Measurements from ENCODE around the gene TRAPPC4.

The TRAPPC4 gene

DNA sequence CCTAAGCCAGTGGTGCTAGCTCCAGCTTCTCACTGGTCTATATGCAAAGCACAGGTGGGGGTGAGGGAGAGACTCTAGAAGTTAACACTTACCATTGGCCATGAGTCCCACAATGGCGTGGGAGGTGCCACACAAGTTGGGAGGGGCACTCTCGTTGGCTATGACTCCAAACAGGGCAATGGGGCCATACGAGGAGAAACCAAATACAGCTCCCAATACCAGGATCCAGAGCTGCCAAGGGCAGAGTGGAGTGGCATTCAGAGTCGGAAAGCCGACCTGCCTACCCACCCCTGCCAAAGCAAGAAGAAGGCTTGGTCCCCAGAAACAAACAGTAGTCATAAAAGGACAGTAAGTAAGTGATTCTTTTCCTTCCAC is 6.5 kb downstream of the TRAPPC4 start:
- Histone ChIP-seq H3K36me3 (replicated peaks) (peaks cover 22% of the 10 kb centered on the region), H3K27me3 (replicated peaks) (no peaks in the 10 kb centered on the region), H3K4me3 (ENCODE audit: low read depth, low read length) (no peak overlapping the region), H3K27ac (no peak overlapping the region)
- in situ Hi-C loops (cut with HindIII; ENCODE audit: low pct_ligation_motif_present, low sequenced_read_pairs), result no loop called here
- TF ChIP-seq, protein P1, sequence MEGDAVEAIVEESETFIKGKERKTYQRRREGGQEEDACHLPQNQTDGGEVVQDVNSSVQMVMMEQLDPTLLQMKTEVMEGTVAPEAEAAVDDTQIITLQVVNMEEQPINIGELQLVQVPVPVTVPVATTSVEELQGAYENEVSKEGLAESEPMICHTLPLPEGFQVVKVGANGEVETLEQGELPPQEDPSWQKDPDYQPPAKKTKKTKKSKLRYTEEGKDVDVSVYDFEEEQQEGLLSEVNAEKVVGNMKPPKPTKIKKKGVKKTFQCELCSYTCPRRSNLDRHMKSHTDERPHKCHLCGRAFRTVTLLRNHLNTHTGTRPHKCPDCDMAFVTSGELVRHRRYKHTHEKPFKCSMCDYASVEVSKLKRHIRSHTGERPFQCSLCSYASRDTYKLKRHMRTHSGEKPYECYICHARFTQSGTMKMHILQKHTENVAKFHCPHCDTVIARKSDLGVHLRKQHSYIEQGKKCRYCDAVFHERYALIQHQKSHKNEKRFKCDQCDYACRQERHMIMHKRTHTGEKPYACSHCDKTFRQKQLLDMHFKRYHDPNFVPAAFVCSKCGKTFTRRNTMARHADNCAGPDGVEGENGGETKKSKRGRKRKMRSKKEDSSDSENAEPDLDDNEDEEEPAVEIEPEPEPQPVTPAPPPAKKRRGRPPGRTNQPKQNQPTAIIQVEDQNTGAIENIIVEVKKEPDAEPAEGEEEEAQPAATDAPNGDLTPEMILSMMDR (IDR thresholded peaks at IDR 0.05; ENCODE audit: low read depth, low read length, missing control alignments), result no peak
- no peak for DNase-seq

GRCh38 chr11:119025541-119025940 is 7.0 kb downstream of the TRAPPC4 start:
- in situ Hi-C loops (cut with HindIII; ENCODE audit: low pct_ligation_motif_present, low sequenced_read_pairs), result no loop called here
- Histone ChIP-seq H3K36me3 (replicated peaks) (peaks cover 22% of the 10 kb centered on the region), H3K27ac (no peak overlapping the region), H3K4me3 (ENCODE audit: low read depth, low read length) (no peak overlapping the region), H3K27me3 (replicated peaks) (no peaks in the 10 kb centered on the region)
- TF ChIP-seq, protein P1 (IDR thresholded peaks at IDR 0.05; ENCODE audit: low read depth, low read length, missing control alignments), result no peak
- no peak for DNase-seq

- in situ Hi-C loops (cut with HindIII; ENCODE audit: low pct_ligation_motif_present, low sequenced_read_pairs), result no loop called here
- Histone ChIP-seq H3K36me3 (replicated peaks) (peaks cover 21% of the 10 kb centered on the region), H3K27ac (no peak overlapping the region)
Observed at GRCh38 chr11:119025978-119026766, 7.6 kb downstream of the TRAPPC4 start.

GRCh38 chr11:119026970-119027369 is 8.4 kb downstream of the TRAPPC4 start:
- Histone ChIP-seq H3K4me3 (ENCODE audit: low read depth, low read length) (no peak overlapping the region), H3K27me3 (replicated peaks) (no peaks in the 10 kb centered on the region), H3K36me3 (replicated peaks) (peaks cover 18% of the 10 kb centered on the region), H3K27ac (no peak overlapping the region)
- TF ChIP-seq, protein P1 (IDR thresholded peaks at IDR 0.05; ENCODE audit: low read depth, low read length, missing control alignments), result no peak
- in situ Hi-C loops (cut with HindIII; ENCODE audit: low pct_ligation_motif_present, low sequenced_read_pairs), result no loop called here
- DNase-seq, result no peak

More at GRCh38 chr11:119025978-119026766, 7.6 kb downstream of the TRAPPC4 start:
- Histone ChIP-seq H3K27me3 (replicated peaks) (no peaks in the 10 kb centered on the region), H3K4me3 (ENCODE audit: low read depth, low read length) (no peak overlapping the region)
- TF ChIP-seq, protein P1 (IDR thresholded peaks at IDR 0.05; ENCODE audit: low read depth, low read length, missing control alignments), result no peak
- no peak for DNase-seq

- H3K4me3 ChIP-seq (ENCODE audit: low read depth, low read length), result no peak overlapping the region
- H3K27me3 ChIP-seq (replicated peaks), result no peaks in the 10 kb centered on the region
- TF ChIP-seq, protein P1 (IDR thresholded peaks at IDR 0.05; ENCODE audit: low read depth, low read length, missing control alignments), result no peak
- no peak overlapping the region for H3K27ac ChIP-seq
- no peak for DNase-seq
- peaks cover 14% of the 10 kb centered on the region for H3K36me3 ChIP-seq (replicated peaks)
- in situ Hi-C loops (cut with HindIII; ENCODE audit: low pct_ligation_motif_present, low sequenced_read_pairs), result no loop called here
Observed at GRCh38 chr11:119027561-119028345, 9.2 kb downstream of the TRAPPC4 start.
